H1 (cell line): ENCODE data around the gene RNF182. TPM values are rescaled to one million over a fixed set of nuclear protein-coding genes. Genes with fewer than 3 reads are reported as not detected.

Experiments
- CTCF ChIA-PET: fragments of 300-600 bp; sonication (Branson Sonifier 250); formaldehyde crosslinking; loops from one replicate; lab custom pipeline; 2021; ENCODE audit not compliant: partially characterized antibody; lab: Charles Lee
- POLR2A ChIA-PET: fragments of 300-600 bp; sonication (Branson Sonifier 250); formaldehyde crosslinking; loops from one replicate; lab custom pipeline; 2021; ENCODE audit warnings: inconsistent platforms; ENCODE audit not compliant: partially characterized antibody; lab: Charles Lee
- DNase-seq, 2 experiments: peaks; one replicate each; pipeline versions ENCODE4 v3.0.0 to v3.0.0-alpha.2; 2010 to 2022; ENCODE audit warnings: low spot score in 2 of 2, low read depth in 1 of 2, mixed read lengths in 1 of 2
- FAIRE-seq: peaks from 2 replicates; lab custom pipeline; 2011; peaks lifted over from hg19 to GRCh38; lab: Jason Lieb, UNC
- H2AFZ ChIP-seq: 2 replicates; pipeline ENCODE4 v1.8.1; 2012; ENCODE audit warnings: low read length, inconsistent platforms
- H2AK5ac ChIP-seq: 2 replicates; pipeline ENCODE4 v1.6.1; 2013; ENCODE audit warnings: low read depth, low read length
- H2BK120ac ChIP-seq: replicated peaks from 2 replicates; pipeline ENCODE3; 2013; ENCODE audit warnings: low read depth, low read length, inconsistent platforms
- H2BK12ac ChIP-seq: 2 replicates; pipeline ENCODE4 v1.6.1; 2013; ENCODE audit warnings: low read depth, low read length
- H2BK15ac ChIP-seq: 2 replicates; pipeline ENCODE4 v1.6.1; 2013; ENCODE audit warnings: low read length
- H2BK20ac ChIP-seq: 2 replicates; pipeline ENCODE4 v1.6.1; 2013; ENCODE audit warnings: low read length
- H2BK5ac ChIP-seq: 2 replicates; pipeline ENCODE4 v1.6.1; 2013; ENCODE audit warnings: low read depth, low read length
- H3K14ac ChIP-seq: 2 replicates; pipeline ENCODE4 v1.6.1; 2013; ENCODE audit warnings: inconsistent platforms; ENCODE audit not compliant: insufficient read length
- H3K18ac ChIP-seq: 2 replicates; pipeline ENCODE4 v1.6.1; 2013; ENCODE audit warnings: low read length; ENCODE audit errors: extremely low read depth
- H3K23ac ChIP-seq: 2 replicates; pipeline ENCODE4 v1.6.1; 2013; ENCODE audit warnings: inconsistent platforms; ENCODE audit not compliant: insufficient read length
- H3K23me2 ChIP-seq: 2 replicates; pipeline ENCODE4 v1.6.1; 2013; ENCODE audit warnings: low read depth, low read length
- H3K27ac ChIP-seq: 2 replicates; pipeline ENCODE4 v1.6.1; 2011; ENCODE audit warnings: low read depth, low read length, inconsistent platforms
- H3K27me3 ChIP-seq, 4 experiments: replicated peaks in 1 of 4; 1 replicate in 1 of 4; 2 replicates in 3 of 4; pipeline versions ENCODE4 v1.6.1 to v1.8.1; 2011 to 2013; ENCODE audit warnings: low read length in 3 of 4, mild to moderate bottlenecking in 3 of 4, inconsistent platforms in 2 of 4, mixed read lengths in 2 of 4, moderate library complexity in 1 of 4; ENCODE audit not compliant: control insufficient read depth in 3 of 4, insufficient read depth in 3 of 4; ENCODE audit errors: extremely low read depth in 1 of 4
- H3K36me3 ChIP-seq, 4 experiments: 2 replicates each; pipeline versions ENCODE4 v1.6.1 to v1.8.1; 2011 to 2013; ENCODE audit warnings: mild to moderate bottlenecking in 4 of 4, low read length in 3 of 4, moderate library complexity in 2 of 4, control low read depth in 1 of 4, inconsistent platforms in 1 of 4; ENCODE audit not compliant: insufficient read depth in 4 of 4, control insufficient read depth in 2 of 4
- H3K4ac ChIP-seq: replicated peaks from 2 replicates; pipeline ENCODE3; 2013; ENCODE audit warnings: low read length, low read depth, mixed read lengths, inconsistent platforms; ENCODE audit not compliant: insufficient read length
- H3K4me1 ChIP-seq, 4 experiments: replicated peaks in 1 of 4; 1 replicate in 1 of 4; 2 replicates in 3 of 4; pipeline versions ENCODE4 v1.6.1 to v1.8.1; 2011 to 2013; ENCODE audit warnings: low read length in 3 of 4, inconsistent platforms in 2 of 4, mixed read lengths in 1 of 4; ENCODE audit not compliant: insufficient read depth in 4 of 4, control insufficient read depth in 3 of 4
- H3K4me2 ChIP-seq, 2 experiments: 2 replicates each; pipeline versions ENCODE4 v1.6.1 to v1.8.1; 2011 to 2013; ENCODE audit warnings: low read depth in 2 of 2, low read length in 2 of 2, control low read depth in 1 of 2, inconsistent platforms in 1 of 2, mild to moderate bottlenecking in 1 of 2; ENCODE audit not compliant: insufficient read depth in 1 of 2
- H3K4me3 ChIP-seq, 4 experiments: fragments of 200-600, 300-600 bp in 1 of 4; sonication (generic), shearing (Covaris generic), sonication (Bioruptor Twin) in 1 of 4; 2 replicates each; pipeline versions ENCODE4 v1.5.1 to v1.8.1; 2011 to 2016; ENCODE audit warnings: low read length in 4 of 4, low read depth in 3 of 4, control low read depth in 2 of 4, inconsistent platforms in 2 of 4, mild to moderate bottlenecking in 2 of 4, mixed read lengths in 1 of 4, moderate library complexity in 1 of 4; ENCODE audit not compliant: insufficient read depth in 2 of 4; ENCODE audit errors: extremely low read depth in 1 of 4
- H3K56ac ChIP-seq: replicated peaks from 2 replicates; pipeline ENCODE3; 2013; ENCODE audit warnings: low read depth, mild to moderate bottlenecking, mixed read lengths, low read length, inconsistent platforms; ENCODE audit not compliant: insufficient read length
- H3K79me1 ChIP-seq: 2 replicates; pipeline ENCODE4 v1.6.1; 2013; ENCODE audit warnings: low read depth, low read length, control low read depth
- H3K79me2 ChIP-seq, 2 experiments: 2 replicates each; pipeline versions ENCODE4 v1.6.1 to v1.8.1; 2012 to 2013; ENCODE audit warnings: low read length in 2 of 2, mild to moderate bottlenecking in 2 of 2, inconsistent platforms in 1 of 2; ENCODE audit not compliant: insufficient read depth in 2 of 2, control insufficient read depth in 1 of 2
- H3K9ac ChIP-seq, 4 experiments: replicated peaks in 1 of 4; 1 replicate in 1 of 4; 2 replicates in 3 of 4; pipeline versions ENCODE4 v1.6.1 to v1.8.1; 2011 to 2013; ENCODE audit warnings: low read depth in 3 of 4, low read length in 3 of 4, control low read depth in 2 of 4, mild to moderate bottlenecking in 2 of 4, moderate library complexity in 2 of 4, inconsistent platforms in 1 of 4; ENCODE audit errors: extremely low read depth in 1 of 4
- H3K9me3 ChIP-seq, 2 experiments: 2 replicates each; pipeline versions ENCODE4 v1.6.1 to v1.8.1; 2012 to 2013; ENCODE audit warnings: mild to moderate bottlenecking in 2 of 2, moderate library complexity in 2 of 2, control low read depth in 1 of 2, inconsistent platforms in 1 of 2, low read depth in 1 of 2, low read length in 1 of 2, mixed read lengths in 1 of 2; ENCODE audit not compliant: insufficient read depth in 2 of 2
- H4K20me1 ChIP-seq, 2 experiments: replicated peaks in 1 of 2; 2 replicates each; pipeline versions ENCODE3 to v1.8.1; 2011 to 2013; ENCODE audit warnings: inconsistent platforms in 2 of 2, low read length in 2 of 2, mild to moderate bottlenecking in 1 of 2; ENCODE audit not compliant: insufficient read depth in 2 of 2, control insufficient read depth in 1 of 2
- H4K5ac ChIP-seq: 2 replicates; pipeline ENCODE4 v1.6.1; 2013; ENCODE audit warnings: low read length, low read depth, mixed read lengths, inconsistent platforms; ENCODE audit not compliant: insufficient read length
- H4K8ac ChIP-seq: 2 replicates; pipeline ENCODE4 v1.8.0; 2013; ENCODE audit warnings: mild to moderate bottlenecking, moderate library complexity, low read length, inconsistent platforms; ENCODE audit not compliant: insufficient read depth; ENCODE audit errors: extremely low read depth
- H4K91ac ChIP-seq: replicated peaks from 2 replicates; pipeline ENCODE3; 2013; ENCODE audit warnings: low read length, mixed read lengths, inconsistent platforms; ENCODE audit not compliant: insufficient read length
- CBX5 ChIP-seq: fragments of 300-800, 300-1000 bp; sonication (generic); IDR thresholded peaks from 2 replicates; pipeline ENCODE4 v1.7.1; 2016; ENCODE audit warnings: antibody characterized with exemption, low read length, low read depth
- FOSL1 ChIP-seq: IDR thresholded peaks from 2 replicates; pipeline ENCODE4 v1.6.1; 2011; ENCODE audit warnings: mild to moderate bottlenecking, low read depth, low read length, moderate library complexity; ENCODE audit not compliant: insufficient read depth
- HDAC2 ChIP-seq, 2 experiments: fragments of 300-600 bp in 1 of 2; sonication (generic) in 1 of 2; IDR thresholded peaks; 2 replicates each; pipeline ENCODE4 v1.6.1; 2011 to 2012; ENCODE audit warnings: low read depth in 2 of 2, low read length in 2 of 2, mild to moderate bottlenecking in 2 of 2, moderate library complexity in 2 of 2, borderline replicate concordance in 1 of 2, inconsistent platforms in 1 of 2
- NANOG ChIP-seq: IDR thresholded peaks from 2 replicates; pipeline ENCODE4 v1.6.1; 2011; ENCODE audit warnings: low read length, low read depth, mild to moderate bottlenecking, inconsistent platforms; ENCODE audit not compliant: insufficient read depth, poor library complexity, severe bottlenecking
- SIRT6 ChIP-seq: IDR thresholded peaks from one replicate; pipeline ENCODE4 v1.7.1; 2012; ENCODE audit warnings: low read length, inconsistent platforms
- SP4 ChIP-seq: IDR thresholded peaks from 2 replicates; pipeline ENCODE4 v1.6.1; 2012; ENCODE audit warnings: low read length, inconsistent platforms
- SRF ChIP-seq: IDR thresholded peaks from 2 replicates; pipeline ENCODE4 v1.6.1; 2011; ENCODE audit warnings: mild to moderate bottlenecking, low read depth, low read length, moderate library complexity
- TCF12 ChIP-seq: IDR thresholded peaks from 2 replicates; pipeline ENCODE4 v1.6.1; 2011; ENCODE audit warnings: low read depth, mild to moderate bottlenecking, low read length
- YY1 ChIP-seq: IDR thresholded peaks from 2 replicates; pipeline ENCODE4 v1.6.1; 2011; ENCODE audit warnings: low read depth, mild to moderate bottlenecking, low read length
- WGBS, 2 experiments: shearing (Covaris generic) in 1 of 2; methylation state at CpG; one replicate each; pipeline versions ENCODE4 v1.1.6 to v1.1.7; 2013 to 2015; ENCODE audit warnings: low lambda C conversion rate in 2 of 2, mixed read lengths in 2 of 2, inconsistent platforms in 1 of 2, low coverage in 1 of 2, missing lambda C conversion rate in 1 of 2; ENCODE audit not compliant: insufficient replicate concordance in 2 of 2, insufficient coverage in 1 of 2, insufficient read length in 1 of 2; ENCODE audit errors: extremely low coverage in 1 of 2, missing lambda C conversion rate in 1 of 2; 5-methylcytosine and 5-hydroxymethylcytosine counted together
- polyA plus RNA-seq, 7 experiments: library from polyadenylated mRNA; depleted of rRNA in 3 of 7; stranded (reverse) in 5 of 7; unstranded in 2 of 7; fragments of >200 nt in 5 of 7; fragments of 200-250 nt in 2 of 7; gene quantifications; 1 replicate in 5 of 7; 2 replicates in 1 of 7; 4 replicates in 1 of 7; pipeline versions ENCODE4 v1.2.1 to v1.2.3, GENCODE V29; 2011 to 2013; ENCODE audit warnings: missing spikeins in 2 of 7, mixed read lengths in 2 of 7
- total RNA-seq: library from RNA; stranded (reverse); fragmentation: NEBNext Ultra II Directional; extraction: Animal tissue kit (Norgen Biotek cat#: 25700); gene quantifications from 2 replicates; pipeline ENCODE4 v1.2.1, GENCODE V29; 2021

RNF182 gene
- total and polyA plus RNA-seq, 2 of the 8 experiments (the other 6 are each of a cell fraction or from before 2014, with no cell fraction given): 6.2 to 10.7 TPM

DNA sequence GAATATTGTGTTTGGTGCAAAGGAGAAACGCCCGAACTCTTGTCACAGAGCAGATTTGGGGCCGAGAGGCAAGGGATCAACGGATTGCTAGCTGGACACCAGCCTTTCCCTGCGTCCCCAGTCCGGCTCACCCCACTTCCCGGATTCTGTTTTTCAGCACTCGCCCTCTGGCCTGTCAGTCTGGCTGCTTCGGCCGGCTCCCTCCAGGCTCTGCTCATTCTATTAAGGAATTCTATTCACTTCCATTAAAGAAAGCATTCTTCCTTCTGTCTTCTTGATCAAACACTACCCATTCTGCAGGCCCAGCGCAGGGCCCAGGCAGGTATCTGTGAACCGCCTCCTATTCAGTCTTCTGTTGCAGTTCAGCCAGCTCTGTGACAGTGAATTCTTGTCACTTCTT is 91.7 kb downstream of the RNF182 start:
- Histone ChIP-seq H3K36me3 (no peaks in the 10 kb centered on the region), H3K4me2 (peak overlapping the region in 1 of 2 experiments; percentile 48; a peak in 1 of 4 replicates), H3K4me3 (no peak overlapping the region), H3K23ac (no peak overlapping the region), H4K8ac (no peak overlapping the region), H2AFZ (no peak overlapping the region), H3K79me2 (no peaks in the 10 kb centered on the region), H3K27ac (no peak overlapping the region), H2AK5ac (0 out of 2 replicates have a peak overlapping the region, but pooled peaks have one; percentile 82), H2BK20ac (peak overlapping the region; percentile 96; the same call in 1 of the 2 replicates), H3K9me3 (peaks cover 6% of the 10 kb centered on the region in 2 experiments; a peak in 1 of 4 replicates), H2BK5ac (0 out of 2 replicates have a peak overlapping the region, but pooled peaks have one; percentile 73), H3K14ac (no peak overlapping the region), H2BK12ac (peak overlapping the region; percentile 93; the same call in 1 of the 2 replicates), H4K91ac (peak overlapping the region; percentile 25), H3K4me1 (peaks cover 2 to 22% (median 8%) of the 10 kb centered on the region in 4 experiments; a peak in 6 of 7 replicates), H3K9ac (no peak overlapping the region), H3K79me1 (no peaks in the 10 kb centered on the region), H3K4ac (no peak overlapping the region), H2BK120ac (peak overlapping the region; percentile 30), H4K20me1 (no peaks in the 10 kb centered on the region), H3K18ac (no peak overlapping the region), H3K23me2 (no peaks in the 10 kb centered on the region; the same call in 1 of the 2 replicates), H3K56ac (no peak overlapping the region), H3K27me3 (peaks cover 0 to 5% (median 2%) of the 10 kb centered on the region in 4 experiments; a peak in 4 of 7 replicates), H2BK15ac (0 out of 2 replicates have a peak overlapping the region, but pooled peaks have one; percentile 84), H4K5ac (no peak overlapping the region)
- no peak for FAIRE-seq
- 69% methylated on average over 12 of the region's 12 CpGs; no CpG with 5 or more reads in 1 of the 2 experiments for WGBS, 2 experiments
- TF ChIP-seq YY1 (no peak), TCF12 (no peak), SRF (no peak), SIRT6 (no peak), HDAC2 (IDR thresholded peaks at IDR 0.05; ENCODE audit: borderline replicate concordance in 1 of 2, low read depth in 2 of 2, low read length in 2 of 2) (no peak), NANOG (no peak), SP4 (no peak), FOSL1 (no peak), CBX5 (no peak)
- no peak for DNase-seq
- ChIA-PET POLR2A (interaction anchor here (0.6 kb wide), 1 partner anchor 31 kb away, joined by 3 read pairs; no protein-coding TSS in a partner anchor), CTCF (interaction anchor here (1.0 to 14.7 kb wide), 3 partner anchors 12 to 24 kb away, joined by 4 to 189 read pairs (median 9); no protein-coding TSS in a partner anchor)
